ENCODE measurements around the gene CECR2. TPM values are rescaled to one million over a fixed set of nuclear protein-coding genes. Genes with fewer than 3 reads are reported as not detected.

Gene CECR2
- polyA plus RNA-seq, 1 of the 3 experiments (the other 2 are of a cell fraction): not detected

- DNase-seq: no peak
- peaks cover 68% of the 10 kb centered on the region; the same call in 1 of the 2 replicates for H3K27me3 ChIP-seq (ENCODE audit: insufficient read depth)
- POLR2A ChIA-PET: no interaction called here
- H3K4me3 ChIP-seq (ENCODE audit: low read depth in 2 of 2, low read length in 1 of 2): no peak overlapping the region
- no peaks in the 10 kb centered on the region for H3K79me2 ChIP-seq (ENCODE audit: insufficient read depth)
- no peaks in the 10 kb centered on the region for H3K9me3 ChIP-seq
- no peak overlapping the region for H3K9ac ChIP-seq
- no peaks in the 10 kb centered on the region for H3F3A ChIP-seq (replicated peaks; ENCODE audit: insufficient read depth)
- CTCF ChIA-PET: interaction anchor here (0.7 to 2.1 kb wide), 2 partner anchors 325 to 422 kb away, joined by 3 to 8 read pairs; no protein-coding TSS in a partner anchor
- H4K20me1 ChIP-seq (ENCODE audit: insufficient read depth): no peaks in the 10 kb centered on the region
- H3K9me2 ChIP-seq: no peaks in the 10 kb centered on the region
- H3K4me2 ChIP-seq: no peak overlapping the region
- no peaks in the 10 kb centered on the region for H3K36me3 ChIP-seq (replicated peaks in 1 of 2; ENCODE audit: control insufficient read depth in 1 of 2, insufficient read depth in 2 of 2, low read length in 1 of 2)
- TF ChIP-seq ELF1 (IDR thresholded peaks at IDR 0.05) (no peak), RFX5 (IDR thresholded peaks at IDR 0.05; ENCODE audit: low read length) (no peak), SIN3A (IDR thresholded peaks at IDR 0.05; ENCODE audit: borderline replicate concordance, low read depth, low read length) (no peak), NRF1 (IDR thresholded peaks at IDR 0.05; ENCODE audit: low read depth, low read length) (no peak), EP300 (IDR thresholded peaks at IDR 0.05; ENCODE audit: borderline replicate concordance in 1 of 2, low read depth in 1 of 2, low read length in 1 of 2) (no peak), REST (IDR thresholded peaks at IDR 0.05; ENCODE audit: low read depth, low read length) (no peak), MAX (IDR thresholded peaks at IDR 0.05; ENCODE audit: low read depth) (no peak), GABPA (IDR thresholded peaks at IDR 0.05; ENCODE audit: low read depth) (no peak), SMC3 (IDR thresholded peaks at IDR 0.05; ENCODE audit: low read depth, low read length) (no peak), POLR2AphosphoS5 (IDR thresholded peaks at IDR 0.05; ENCODE audit: low read depth, low read length) (no peak), RAD21 (IDR thresholded peaks at IDR 0.05; ENCODE audit: low read length) (no peak), MEF2A (IDR thresholded peaks at IDR 0.05; ENCODE audit: borderline replicate concordance, low read depth) (no peak)
- no peak overlapping the region for H3K27ac ChIP-seq (ENCODE audit: low read depth in 2 of 2, low read length in 1 of 2)
- no peak overlapping the region for H2AFZ ChIP-seq (ENCODE audit: low read depth)
- H3K4me1 ChIP-seq (ENCODE audit: control insufficient read depth in 1 of 2, insufficient read depth in 2 of 2, low read depth in 1 of 2, low read length in 1 of 2): no peaks in the 10 kb centered on the region
- WGBS (ENCODE audit: low lambda C conversion rate): 13% methylated on average over 5 of the region's 5 CpGs
Measured at GRCh38 chr22:17496841-17497240, 127.6 kb downstream of the CECR2 start.

DNA sequence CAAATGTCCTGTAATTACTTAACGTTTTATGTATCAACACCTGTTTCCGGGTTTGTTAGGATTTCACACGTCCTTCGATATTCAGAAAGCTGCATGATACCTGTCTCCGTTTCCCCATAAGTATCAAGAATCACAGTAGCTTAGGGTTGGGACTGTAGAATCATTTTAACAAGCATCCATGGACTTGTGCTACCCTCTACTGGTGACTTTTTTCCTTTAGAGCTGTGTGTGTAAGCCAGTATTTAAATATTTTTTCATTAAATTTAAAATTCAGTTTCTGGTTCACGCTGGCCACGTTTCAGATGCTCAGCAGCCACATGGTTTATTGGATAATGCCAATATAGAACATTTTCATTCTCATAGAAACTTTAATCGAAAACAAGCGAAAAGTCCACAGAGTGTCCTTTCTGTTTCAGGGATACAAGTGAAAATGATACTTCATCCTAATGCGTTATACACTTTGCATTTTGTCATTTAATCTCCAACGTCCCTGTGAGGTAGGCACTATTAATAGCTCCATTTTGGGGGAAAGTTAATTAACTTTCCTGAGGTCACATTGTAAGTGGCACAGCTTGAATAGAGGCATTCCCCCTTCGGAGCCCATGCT lies 132.5 kb downstream of the CECR2 start:
- peak; percentile 69 for DNase-seq
- whole genome bisulfite sequencing (ENCODE audit: low lambda C conversion rate): 2% methylated on average over 12 of the region's 12 CpGs
- Histone ChIP-seq H3F3A (replicated peaks; ENCODE audit: insufficient read depth) (no peaks in the 10 kb centered on the region), H3K36me3 (replicated peaks in 1 of 2; ENCODE audit: control insufficient read depth in 1 of 2, insufficient read depth in 2 of 2, low read length in 1 of 2) (no peaks in the 10 kb centered on the region), H3K4me2 (no peak overlapping the region), H3K9me3 (no peaks in the 10 kb centered on the region), H3K27ac (ENCODE audit: low read depth in 2 of 2, low read length in 1 of 2) (no peak overlapping the region), H2AFZ (ENCODE audit: low read depth) (no peak overlapping the region; the same call in 1 of the 2 replicates), H3K9ac (no peak overlapping the region), H3K79me2 (ENCODE audit: insufficient read depth) (no peaks in the 10 kb centered on the region), H3K27me3 (ENCODE audit: insufficient read depth) (peaks cover 61% of the 10 kb centered on the region), H3K4me1 (ENCODE audit: control insufficient read depth in 1 of 2, insufficient read depth in 2 of 2, low read depth in 1 of 2, low read length in 1 of 2) (no peaks in the 10 kb centered on the region), H4K20me1 (ENCODE audit: insufficient read depth) (no peaks in the 10 kb centered on the region), H3K4me3 (ENCODE audit: low read depth in 2 of 2, low read length in 1 of 2) (no peak overlapping the region; a peak in 1 of 4 replicates), H3K9me2 (no peaks in the 10 kb centered on the region)
- no peak for TF ChIP-seq JUND (IDR thresholded peaks at IDR 0.05)
- TF ChIP-seq, protein P1, sequence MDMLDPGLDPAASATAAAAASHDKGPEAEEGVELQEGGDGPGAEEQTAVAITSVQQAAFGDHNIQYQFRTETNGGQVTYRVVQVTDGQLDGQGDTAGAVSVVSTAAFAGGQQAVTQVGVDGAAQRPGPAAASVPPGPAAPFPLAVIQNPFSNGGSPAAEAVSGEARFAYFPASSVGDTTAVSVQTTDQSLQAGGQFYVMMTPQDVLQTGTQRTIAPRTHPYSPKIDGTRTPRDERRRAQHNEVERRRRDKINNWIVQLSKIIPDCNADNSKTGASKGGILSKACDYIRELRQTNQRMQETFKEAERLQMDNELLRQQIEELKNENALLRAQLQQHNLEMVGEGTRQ (IDR thresholded peaks at IDR 0.05; ENCODE audit: borderline replicate concordance, low read depth, low read length): no peak
- no peak for TF ChIP-seq GATA2 (CRISPR knock-in tag; IDR thresholded peaks at IDR 0.05)
- TF ChIP-seq TEAD4 (IDR thresholded peaks at IDR 0.05; ENCODE audit: borderline replicate concordance, insufficient read depth): no peak
- TF ChIP-seq SMC3 (IDR thresholded peaks at IDR 0.05; ENCODE audit: low read depth, low read length): peak; percentile 72
- TF ChIP-seq IRF3 (IDR thresholded peaks at IDR 0.05; ENCODE audit: low read depth, low read length): no peak
- TF ChIP-seq MAX (IDR thresholded peaks at IDR 0.05; ENCODE audit: low read depth): no peak
- TF ChIP-seq MXI1 (IDR thresholded peaks at IDR 0.05; ENCODE audit: low read depth, low read length): no peak
- peak; percentile 87 for TF ChIP-seq RAD21 (IDR thresholded peaks at IDR 0.05; ENCODE audit: low read length)
- peak; percentile 79 for TF ChIP-seq CTCF (IDR thresholded peaks at IDR 0.05)
- no peak for TF ChIP-seq EP300 (IDR thresholded peaks at IDR 0.05; ENCODE audit: borderline replicate concordance in 1 of 2, low read depth in 1 of 2, low read length in 1 of 2)
- POLR2A ChIA-PET: interaction anchor here (1.3 kb wide), 1 partner anchor 330 kb away, joined by 5 read pairs; no protein-coding TSS in a partner anchor
- CTCF ChIA-PET: interaction anchor here (0.7 to 6.0 kb wide), 45 partner anchors 8 to 584 kb away, joined by 3 to 90 read pairs (median 5); partner anchors contain the start of gene HDHD5
